ENCODE results near the gene SLC29A3. TPM values are rescaled to one million over a fixed set of nuclear protein-coding genes. Genes with fewer than 3 reads are reported as not detected.

Gene SLC29A3
- total and polyA plus RNA-seq, 2 experiments from 2014 or later = 10.3 to 12.3 TPM

DNA sequence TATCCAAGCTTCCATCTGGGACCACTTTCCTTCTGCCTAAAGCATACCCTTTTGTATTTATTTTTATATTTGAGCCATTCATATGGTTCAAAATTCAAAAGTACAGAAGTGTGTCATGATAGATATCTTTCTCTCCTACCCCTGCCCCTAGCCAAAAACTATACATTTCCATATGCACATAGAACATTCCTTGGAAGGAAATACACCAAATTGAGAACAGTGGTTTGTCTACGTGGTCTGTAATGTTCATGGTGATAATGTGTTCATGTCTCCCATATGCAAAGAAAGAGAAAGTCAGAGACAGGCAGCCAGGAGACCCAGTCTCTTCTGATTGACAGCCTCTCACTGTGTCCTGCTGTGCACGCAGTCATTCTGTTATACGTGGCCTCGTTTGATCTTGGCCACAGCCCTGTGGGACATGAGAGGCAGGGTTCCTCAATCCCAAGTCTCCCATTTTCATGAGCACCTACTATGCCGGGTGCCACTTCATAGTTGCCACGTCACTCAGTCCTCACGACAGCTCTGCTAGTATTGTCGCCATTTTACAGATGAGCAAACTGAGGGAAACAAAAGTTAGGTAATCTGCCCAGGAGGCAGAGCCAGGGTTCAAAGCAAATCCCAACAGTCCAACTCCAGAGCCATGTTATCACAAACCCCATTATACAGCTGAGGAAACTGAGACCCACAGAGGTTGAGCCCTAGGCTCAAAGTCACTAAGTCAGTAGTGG, 69.7 kb downstream of the SLC29A3 start:
- Histone ChIP-seq H3K4me3 (no peak overlapping the region), H3K36me3 (ENCODE audit: insufficient read depth) (no peaks in the 10 kb centered on the region), H3K79me2 (replicated peaks; ENCODE audit: insufficient read depth) (no peaks in the 10 kb centered on the region), H3K27ac (ENCODE audit: low read depth) (no peak overlapping the region), H3K4me1 (ENCODE audit: insufficient read depth) (no peaks in the 10 kb centered on the region; the same call in 1 of the 2 replicates), H3F3A (replicated peaks; ENCODE audit: low read depth) (no peaks in the 10 kb centered on the region), H4K20me1 (replicated peaks; ENCODE audit: insufficient read depth) (no peaks in the 10 kb centered on the region), H3K4me2 (no peak overlapping the region), H2AFZ (no peak overlapping the region), H3K27me3 (ENCODE audit: insufficient read depth) (no peaks in the 10 kb centered on the region), H3K9me2 (ENCODE audit: insufficient read depth) (no peaks in the 10 kb centered on the region)
- Mint-ChIP-seq H3K27me3 (ENCODE audit: insufficient read depth, low read depth, poor library complexity) (peaks cover 15% of the 10 kb centered on the region), H3K4me3 (no peak overlapping the region), H3K4me1 (peaks cover 3% of the 10 kb centered on the region; the same call in 2 of the 3 replicates), H3K36me3 (ENCODE audit: low read depth) (no peaks in the 10 kb centered on the region), H3K9me3 (no peaks in the 10 kb centered on the region), H3K27ac (no peak overlapping the region)
- DNase-seq (ENCODE audit: low spot score) (no peak), ATAC-seq (no peak)
- no peak for TF ChIP-seq STAT1 (IDR thresholded peaks at IDR 0.05; ENCODE audit: unreplicated experiment)
- TF ChIP-seq, protein P1, sequence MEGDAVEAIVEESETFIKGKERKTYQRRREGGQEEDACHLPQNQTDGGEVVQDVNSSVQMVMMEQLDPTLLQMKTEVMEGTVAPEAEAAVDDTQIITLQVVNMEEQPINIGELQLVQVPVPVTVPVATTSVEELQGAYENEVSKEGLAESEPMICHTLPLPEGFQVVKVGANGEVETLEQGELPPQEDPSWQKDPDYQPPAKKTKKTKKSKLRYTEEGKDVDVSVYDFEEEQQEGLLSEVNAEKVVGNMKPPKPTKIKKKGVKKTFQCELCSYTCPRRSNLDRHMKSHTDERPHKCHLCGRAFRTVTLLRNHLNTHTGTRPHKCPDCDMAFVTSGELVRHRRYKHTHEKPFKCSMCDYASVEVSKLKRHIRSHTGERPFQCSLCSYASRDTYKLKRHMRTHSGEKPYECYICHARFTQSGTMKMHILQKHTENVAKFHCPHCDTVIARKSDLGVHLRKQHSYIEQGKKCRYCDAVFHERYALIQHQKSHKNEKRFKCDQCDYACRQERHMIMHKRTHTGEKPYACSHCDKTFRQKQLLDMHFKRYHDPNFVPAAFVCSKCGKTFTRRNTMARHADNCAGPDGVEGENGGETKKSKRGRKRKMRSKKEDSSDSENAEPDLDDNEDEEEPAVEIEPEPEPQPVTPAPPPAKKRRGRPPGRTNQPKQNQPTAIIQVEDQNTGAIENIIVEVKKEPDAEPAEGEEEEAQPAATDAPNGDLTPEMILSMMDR (conservative IDR thresholded peaks at IDR 0.05; ENCODE audit: low read depth in 2 of 2) = no peak

DNA sequence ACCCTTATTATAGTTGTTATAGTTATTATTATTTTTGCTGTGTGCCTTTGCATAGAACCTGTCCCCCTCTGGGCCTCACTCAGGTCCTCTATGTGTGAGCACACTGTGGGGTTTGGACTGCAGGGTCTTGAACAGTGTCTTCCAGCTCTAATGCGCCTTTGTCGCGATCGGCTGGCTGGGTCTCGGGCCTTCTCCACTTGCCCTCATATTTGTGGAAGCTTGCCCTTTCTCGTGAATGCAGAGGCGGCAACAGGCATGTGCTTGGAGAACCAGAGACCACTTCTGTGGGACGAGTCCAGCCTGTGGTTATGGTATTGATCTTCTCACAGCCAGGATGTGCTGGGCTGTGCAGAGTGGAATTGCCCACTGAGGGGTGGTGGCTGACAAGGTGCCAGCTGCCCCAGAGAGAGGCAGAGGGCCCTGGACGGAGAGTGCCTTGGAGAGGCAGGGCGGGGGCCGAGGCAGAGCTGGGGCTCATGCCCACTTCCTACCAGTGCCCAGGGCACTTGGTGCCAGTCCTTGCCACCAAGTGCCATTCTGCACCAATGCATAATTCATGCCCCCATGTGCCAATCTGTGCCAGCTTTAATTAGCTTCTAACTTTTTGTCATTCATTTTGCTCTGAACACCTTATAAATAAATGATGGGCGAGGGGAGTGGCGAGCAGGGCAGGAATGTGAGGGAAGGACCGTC, 70.9 kb downstream of the SLC29A3 start:
- H3K27ac ChIP-seq (ENCODE audit: low read depth) = no peak overlapping the region
- peaks cover 3% of the 10 kb centered on the region for H3K4me1 Mint-ChIP-seq

More for the DNA sequence above, 70.9 kb downstream of the SLC29A3 start:
- 0 out of 2 replicates have a peak, but pooled peaks cover under 1% of the 10 kb centered on the region for H3K27me3 ChIP-seq (ENCODE audit: insufficient read depth)
- ATAC-seq (no peak), DNase-seq (ENCODE audit: low spot score) (no peak)
- H4K20me1 ChIP-seq (replicated peaks; ENCODE audit: insufficient read depth) = no peaks in the 10 kb centered on the region
- no peak overlapping the region for H3K4me3 Mint-ChIP-seq
- H3K4me1 ChIP-seq (ENCODE audit: insufficient read depth) = no peaks in the 10 kb centered on the region; the same call in 1 of the 2 replicates
- no peak overlapping the region for H3K4me3 ChIP-seq
- no peaks in the 10 kb centered on the region for H3K9me3 Mint-ChIP-seq
- no peak overlapping the region for H2AFZ ChIP-seq
- peaks cover 13% of the 10 kb centered on the region for H3K27me3 Mint-ChIP-seq (ENCODE audit: insufficient read depth, low read depth, poor library complexity)
- no peaks in the 10 kb centered on the region for H3K36me3 Mint-ChIP-seq (ENCODE audit: low read depth)
- H3K36me3 ChIP-seq (ENCODE audit: insufficient read depth) = no peaks in the 10 kb centered on the region
- no peaks in the 10 kb centered on the region for H3K79me2 ChIP-seq (replicated peaks; ENCODE audit: insufficient read depth)
- no peak overlapping the region for H3K4me2 ChIP-seq
- no peak overlapping the region for H3K27ac Mint-ChIP-seq
- no peaks in the 10 kb centered on the region for H3K9me2 ChIP-seq (ENCODE audit: insufficient read depth)
- H3F3A ChIP-seq (replicated peaks; ENCODE audit: low read depth) = no peaks in the 10 kb centered on the region
- TF ChIP-seq, protein P2, sequence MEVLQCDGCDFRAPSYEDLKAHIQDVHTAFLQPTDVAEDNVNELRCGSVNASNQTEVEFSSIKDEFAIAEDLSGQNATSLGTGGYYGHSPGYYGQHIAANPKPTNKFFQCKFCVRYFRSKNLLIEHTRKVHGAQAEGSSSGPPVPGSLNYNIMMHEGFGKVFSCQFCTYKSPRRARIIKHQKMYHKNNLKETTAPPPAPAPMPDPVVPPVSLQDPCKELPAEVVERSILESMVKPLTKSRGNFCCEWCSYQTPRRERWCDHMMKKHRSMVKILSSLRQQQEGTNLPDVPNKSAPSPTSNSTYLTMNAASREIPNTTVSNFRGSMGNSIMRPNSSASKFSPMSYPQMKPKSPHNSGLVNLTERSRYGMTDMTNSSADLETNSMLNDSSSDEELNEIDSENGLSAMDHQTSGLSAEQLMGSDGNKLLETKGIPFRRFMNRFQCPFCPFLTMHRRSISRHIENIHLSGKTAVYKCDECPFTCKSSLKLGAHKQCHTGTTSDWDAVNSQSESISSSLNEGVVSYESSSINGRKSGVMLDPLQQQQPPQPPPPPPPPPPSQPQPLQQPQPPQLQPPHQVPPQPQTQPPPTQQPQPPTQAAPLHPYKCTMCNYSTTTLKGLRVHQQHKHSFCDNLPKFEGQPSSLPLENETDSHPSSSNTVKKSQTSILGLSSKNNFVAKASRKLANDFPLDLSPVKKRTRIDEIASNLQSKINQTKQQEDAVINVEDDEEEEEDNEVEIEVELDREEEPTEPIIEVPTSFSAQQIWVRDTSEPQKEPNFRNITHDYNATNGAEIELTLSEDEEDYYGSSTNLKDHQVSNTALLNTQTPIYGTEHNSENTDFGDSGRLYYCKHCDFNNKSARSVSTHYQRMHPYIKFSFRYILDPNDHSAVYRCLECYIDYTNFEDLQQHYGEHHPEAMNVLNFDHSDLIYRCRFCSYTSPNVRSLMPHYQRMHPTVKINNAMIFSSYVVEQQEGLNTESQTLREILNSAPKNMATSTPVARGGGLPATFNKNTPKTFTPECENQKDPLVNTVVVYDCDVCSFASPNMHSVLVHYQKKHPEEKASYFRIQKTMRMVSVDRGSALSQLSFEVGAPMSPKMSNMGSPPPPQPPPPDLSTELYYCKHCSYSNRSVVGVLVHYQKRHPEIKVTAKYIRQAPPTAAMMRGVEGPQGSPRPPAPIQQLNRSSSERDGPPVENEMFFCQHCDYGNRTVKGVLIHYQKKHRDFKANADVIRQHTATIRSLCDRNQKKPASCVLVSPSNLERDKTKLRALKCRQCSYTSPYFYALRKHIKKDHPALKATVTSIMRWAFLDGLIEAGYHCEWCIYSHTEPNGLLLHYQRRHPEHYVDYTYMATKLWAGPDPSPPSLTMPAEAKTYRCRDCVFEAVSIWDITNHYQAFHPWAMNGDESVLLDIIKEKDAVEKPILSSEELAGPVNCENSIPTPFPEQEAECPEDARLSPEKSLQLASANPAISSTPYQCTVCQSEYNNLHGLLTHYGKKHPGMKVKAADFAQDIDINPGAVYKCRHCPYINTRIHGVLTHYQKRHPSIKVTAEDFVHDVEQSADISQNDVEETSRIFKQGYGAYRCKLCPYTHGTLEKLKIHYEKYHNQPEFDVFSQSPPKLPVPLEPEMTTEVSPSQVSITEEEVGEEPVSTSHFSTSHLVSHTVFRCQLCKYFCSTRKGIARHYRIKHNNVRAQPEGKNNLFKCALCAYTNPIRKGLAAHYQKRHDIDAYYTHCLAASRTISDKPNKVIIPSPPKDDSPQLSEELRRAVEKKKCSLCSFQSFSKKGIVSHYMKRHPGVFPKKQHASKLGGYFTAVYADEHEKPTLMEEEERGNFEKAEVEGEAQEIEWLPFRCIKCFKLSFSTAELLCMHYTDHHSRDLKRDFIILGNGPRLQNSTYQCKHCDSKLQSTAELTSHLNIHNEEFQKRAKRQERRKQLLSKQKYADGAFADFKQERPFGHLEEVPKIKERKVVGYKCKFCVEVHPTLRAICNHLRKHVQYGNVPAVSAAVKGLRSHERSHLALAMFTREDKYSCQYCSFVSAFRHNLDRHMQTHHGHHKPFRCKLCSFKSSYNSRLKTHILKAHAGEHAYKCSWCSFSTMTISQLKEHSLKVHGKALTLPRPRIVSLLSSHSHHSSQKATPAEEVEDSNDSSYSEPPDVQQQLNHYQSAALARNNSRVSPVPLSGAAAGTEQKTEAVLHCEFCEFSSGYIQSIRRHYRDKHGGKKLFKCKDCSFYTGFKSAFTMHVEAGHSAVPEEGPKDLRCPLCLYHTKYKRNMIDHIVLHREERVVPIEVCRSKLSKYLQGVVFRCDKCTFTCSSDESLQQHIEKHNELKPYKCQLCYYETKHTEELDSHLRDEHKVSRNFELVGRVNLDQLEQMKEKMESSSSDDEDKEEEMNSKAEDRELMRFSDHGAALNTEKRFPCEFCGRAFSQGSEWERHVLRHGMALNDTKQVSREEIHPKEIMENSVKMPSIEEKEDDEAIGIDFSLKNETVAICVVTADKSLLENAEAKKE (CRISPR knock-in tag; IDR thresholded peaks at IDR 0.05) = no peak
- TF ChIP-seq NANOG (IDR thresholded peaks at IDR 0.05; ENCODE audit: borderline replicate concordance) = no peak
- no peak for TF ChIP-seq EZH2 (IDR thresholded peaks at IDR 0.05; ENCODE audit: low read depth, unreplicated experiment)
- TF ChIP-seq ZNF331 (CRISPR knock-in tag; IDR thresholded peaks at IDR 0.05; ENCODE audit: low read depth) = no peak
- no peak for TF ChIP-seq JUNB (IDR thresholded peaks at IDR 0.05; ENCODE audit: unreplicated experiment)
- TF ChIP-seq, protein P3, sequence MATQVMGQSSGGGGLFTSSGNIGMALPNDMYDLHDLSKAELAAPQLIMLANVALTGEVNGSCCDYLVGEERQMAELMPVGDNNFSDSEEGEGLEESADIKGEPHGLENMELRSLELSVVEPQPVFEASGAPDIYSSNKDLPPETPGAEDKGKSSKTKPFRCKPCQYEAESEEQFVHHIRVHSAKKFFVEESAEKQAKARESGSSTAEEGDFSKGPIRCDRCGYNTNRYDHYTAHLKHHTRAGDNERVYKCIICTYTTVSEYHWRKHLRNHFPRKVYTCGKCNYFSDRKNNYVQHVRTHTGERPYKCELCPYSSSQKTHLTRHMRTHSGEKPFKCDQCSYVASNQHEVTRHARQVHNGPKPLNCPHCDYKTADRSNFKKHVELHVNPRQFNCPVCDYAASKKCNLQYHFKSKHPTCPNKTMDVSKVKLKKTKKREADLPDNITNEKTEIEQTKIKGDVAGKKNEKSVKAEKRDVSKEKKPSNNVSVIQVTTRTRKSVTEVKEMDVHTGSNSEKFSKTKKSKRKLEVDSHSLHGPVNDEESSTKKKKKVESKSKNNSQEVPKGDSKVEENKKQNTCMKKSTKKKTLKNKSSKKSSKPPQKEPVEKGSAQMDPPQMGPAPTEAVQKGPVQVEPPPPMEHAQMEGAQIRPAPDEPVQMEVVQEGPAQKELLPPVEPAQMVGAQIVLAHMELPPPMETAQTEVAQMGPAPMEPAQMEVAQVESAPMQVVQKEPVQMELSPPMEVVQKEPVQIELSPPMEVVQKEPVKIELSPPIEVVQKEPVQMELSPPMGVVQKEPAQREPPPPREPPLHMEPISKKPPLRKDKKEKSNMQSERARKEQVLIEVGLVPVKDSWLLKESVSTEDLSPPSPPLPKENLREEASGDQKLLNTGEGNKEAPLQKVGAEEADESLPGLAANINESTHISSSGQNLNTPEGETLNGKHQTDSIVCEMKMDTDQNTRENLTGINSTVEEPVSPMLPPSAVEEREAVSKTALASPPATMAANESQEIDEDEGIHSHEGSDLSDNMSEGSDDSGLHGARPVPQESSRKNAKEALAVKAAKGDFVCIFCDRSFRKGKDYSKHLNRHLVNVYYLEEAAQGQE (IDR thresholded peaks at IDR 0.05; ENCODE audit: unreplicated experiment) = no peak
- no peak for TF ChIP-seq STAT1 (IDR thresholded peaks at IDR 0.05; ENCODE audit: unreplicated experiment)

Measured in GM23338 (cell line).